SK-N-SH (cell line): ENCODE measurements around the gene ANKRD33B. TPM values are rescaled to one million over a fixed set of nuclear protein-coding genes. Genes with fewer than 3 reads are reported as not detected.

Experiments
- CTCF ChIA-PET: fragments of 300-600, 350-600 bp; formaldehyde crosslinking; extraction: SDS; loops from one replicate; lab custom pipeline; 2021; lab: Yijun Ruan, JAX
- POLR2A ChIA-PET: fragments of 350-600 bp; sonication (Branson Sonifier 250); formaldehyde crosslinking; extraction: SDS; loops from one replicate; lab custom pipeline; 2020; ENCODE audit warnings: antibody characterized with exemption, inconsistent platforms; lab: Yijun Ruan, JAX
- DNase-seq: peaks from one replicate; pipeline ENCODE4 v3.0.0; 2012
- H2AFZ ChIP-seq: fragments of 200-600 bp; sonication (generic); 2 replicates; pipeline ENCODE4 v1.8.1; 2016; ENCODE audit warnings: antibody characterized with exemption, mild to moderate bottlenecking, low read depth
- H3F3A ChIP-seq: fragments of 200-600 bp; sonication (generic); replicated peaks from 2 replicates; pipeline ENCODE3; 2016; ENCODE audit warnings: antibody characterized with exemption, mild to moderate bottlenecking; ENCODE audit not compliant: insufficient read depth
- H3K27ac ChIP-seq, 2 experiments: fragments of 200-500 bp in 1 of 2; fragments of 200-600 bp in 1 of 2; sonication (Bioruptor generic) in 1 of 2; sonication (generic), shearing (Covaris generic) in 1 of 2; 2 replicates each; pipeline versions ENCODE4 v1.5.1 to v1.6.1; 2014 to 2016; ENCODE audit warnings: low read depth in 2 of 2, inconsistent platforms in 1 of 2, low read length in 1 of 2, mild to moderate bottlenecking in 1 of 2, mixed read lengths in 1 of 2
- H3K27me3 ChIP-seq: fragments of 200-600 bp; sonication (generic), shearing (Covaris generic); 2 replicates; pipeline ENCODE4 v1.6.1; 2016; ENCODE audit warnings: mixed run types; ENCODE audit not compliant: insufficient read depth
- H3K36me3 ChIP-seq, 2 experiments: fragments of 200-500 bp in 1 of 2; fragments of 200-600 bp in 1 of 2; sonication (Bioruptor generic) in 1 of 2; sonication (generic) in 1 of 2; replicated peaks in 1 of 2; 2 replicates each; pipeline versions ENCODE3 to v1.5.1; 2014 to 2016; ENCODE audit warnings: low read length in 1 of 2, mild to moderate bottlenecking in 1 of 2; ENCODE audit not compliant: insufficient read depth in 2 of 2, control insufficient read depth in 1 of 2
- H3K4me1 ChIP-seq, 2 experiments: fragments of 200-500 bp in 1 of 2; fragments of 200-600 bp in 1 of 2; sonication (Bioruptor generic) in 1 of 2; sonication (generic), shearing (Covaris generic) in 1 of 2; 2 replicates each; pipeline versions ENCODE4 v1.5.1 to v1.6.1; 2014 to 2016; ENCODE audit warnings: low read depth in 1 of 2, low read length in 1 of 2, mixed run types in 1 of 2; ENCODE audit not compliant: insufficient read depth in 2 of 2, control insufficient read depth in 1 of 2
- H3K4me2 ChIP-seq: fragments of 200-600 bp; sonication (generic), shearing (Covaris generic); 2 replicates; pipeline ENCODE4 v1.6.1; 2017; ENCODE audit warnings: mixed run types
- H3K4me3 ChIP-seq, 2 experiments: fragments of 200-500 bp in 1 of 2; fragments of 200-600 bp in 1 of 2; sonication (Bioruptor generic) in 1 of 2; sonication (generic), shearing (Covaris generic) in 1 of 2; 2 replicates each; pipeline versions ENCODE4 v1.5.1 to v1.8.1; 2014 to 2016; ENCODE audit warnings: low read depth in 2 of 2, inconsistent platforms in 1 of 2, low read length in 1 of 2, mild to moderate bottlenecking in 1 of 2, mixed read lengths in 1 of 2, moderate library complexity in 1 of 2
- H3K79me2 ChIP-seq: fragments of 200-600 bp; sonication (generic); 2 replicates; pipeline ENCODE4 v1.8.1; 2017; ENCODE audit warnings: mild to moderate bottlenecking; ENCODE audit not compliant: insufficient read depth
- H3K9ac ChIP-seq: fragments of 200-600 bp; sonication (generic); 2 replicates; pipeline ENCODE4 v1.6.1; 2017; ENCODE audit warnings: mixed run types
- H3K9me2 ChIP-seq: fragments of 200-600 bp; sonication (generic); 2 replicates; pipeline ENCODE4 v1.6.1; 2017; ENCODE audit warnings: mixed run types
- H3K9me3 ChIP-seq: fragments of 200-600 bp; sonication (generic); 2 replicates; pipeline ENCODE4 v1.6.1; 2017; ENCODE audit warnings: mixed run types, mild to moderate bottlenecking, moderate library complexity
- H4K20me1 ChIP-seq: fragments of 200-600 bp; sonication (generic); 2 replicates; pipeline ENCODE4 v1.6.1; 2017; ENCODE audit warnings: mild to moderate bottlenecking, mixed run types; ENCODE audit not compliant: insufficient read depth
- FOSL2 ChIP-seq: IDR thresholded peaks from 2 replicates; pipeline ENCODE4 v1.4.0; 2012; ENCODE audit warnings: low read depth, mild to moderate bottlenecking, moderate library complexity, borderline replicate concordance
- FOXJ3 ChIP-seq: sonication (generic); formaldehyde crosslinking; IDR thresholded peaks from 2 replicates; pipeline ENCODE4 v1.5.1; 2020; ENCODE audit warnings: mild to moderate bottlenecking, missing genetic modification reagents
- FOXM1 ChIP-seq: IDR thresholded peaks from 2 replicates; pipeline ENCODE4 v1.4.0; 2012; ENCODE audit warnings: low read depth, mild to moderate bottlenecking
- GABPA ChIP-seq: IDR thresholded peaks from 2 replicates; pipeline ENCODE4 v1.4.0; 2012; ENCODE audit warnings: low read depth, mild to moderate bottlenecking
- GATA2 ChIP-seq: sonication (generic); formaldehyde crosslinking; IDR thresholded peaks from 2 replicates; pipeline ENCODE4 v1.5.0; 2020; ENCODE audit warnings: mild to moderate bottlenecking, missing genetic modification reagents
- MEF2A ChIP-seq: IDR thresholded peaks from 2 replicates; pipeline ENCODE4 v1.4.0; 2012; ENCODE audit warnings: low read depth, borderline replicate concordance
- NRF1 ChIP-seq: IDR thresholded peaks from 2 replicates; pipeline ENCODE4 v1.6.1; 2012; ENCODE audit warnings: low read depth, mild to moderate bottlenecking, low read length
- PBX3 ChIP-seq: IDR thresholded peaks from 2 replicates; pipeline ENCODE4; 2012
- RAD21 ChIP-seq: IDR thresholded peaks from 2 replicates; pipeline ENCODE4 v1.6.1; 2012; ENCODE audit warnings: mild to moderate bottlenecking, low read length
- REST ChIP-seq: IDR thresholded peaks from 2 replicates; pipeline ENCODE4 v1.6.1; 2012; ENCODE audit warnings: mild to moderate bottlenecking, low read depth, low read length, moderate library complexity
- SIN3A ChIP-seq: IDR thresholded peaks from 2 replicates; pipeline ENCODE4 v1.6.1; 2012; ENCODE audit warnings: low read depth, mild to moderate bottlenecking, low read length, moderate library complexity, borderline replicate concordance
- TCF12 ChIP-seq: IDR thresholded peaks from 2 replicates; pipeline ENCODE4 v1.4.0; 2012
- USF1 ChIP-seq: IDR thresholded peaks from 2 replicates; pipeline ENCODE4 v1.4.0; 2012; ENCODE audit warnings: low read depth, borderline replicate concordance
- WGBS: methylation state at CpG from one replicate; pipeline ENCODE4 v1.1.6; 2017; ENCODE audit warnings: low lambda C conversion rate; 5-methylcytosine and 5-hydroxymethylcytosine counted together
- polyA plus RNA-seq, 3 experiments: library from polyadenylated mRNA; depleted of rRNA; stranded (reverse); fragments of >200 nt; gene quantifications; 2 replicates each; pipeline ENCODE4 v1.2.3, GENCODE V29; 2012

Gene ANKRD33B
- polyA plus RNA-seq, 1 of the 3 experiments (the other 2 are of a cell fraction) = 1.8 TPM

- TF ChIP-seq REST (no peak), GABPA (no peak), TCF12 (no peak)
Measured at GRCh38 chr5:10662083-10662482, 98.2 kb downstream of the ANKRD33B start (continued).

- Histone ChIP-seq H3K27me3 (no peaks in the 10 kb centered on the region), H3K4me1 (peaks cover 7 to 50% of the 10 kb centered on the region in 2 experiments; a peak in 3 of 4 replicates), H2AFZ (no peak overlapping the region), H3K27ac (peak overlapping the region in 1 of 2 experiments; percentile 89; a peak in 2 of 4 replicates), H3K9me3 (no peaks in the 10 kb centered on the region), H3K36me3 (peaks cover 0 to 4% of the 10 kb centered on the region in 2 experiments), H3K4me2 (peak overlapping the region; percentile 71), H3K9ac (no peak overlapping the region), H3K4me3 (no peak overlapping the region; a peak in 1 of 4 replicates), H3K9me2 (no peaks in the 10 kb centered on the region), H3K79me2 (no peaks in the 10 kb centered on the region), H3F3A (peaks cover 2% of the 10 kb centered on the region), H4K20me1 (no peaks in the 10 kb centered on the region)
- no peak for DNase-seq
- WGBS = 94% methylated on average over 10 of the region's 10 CpGs
- TF ChIP-seq MEF2A (no peak), NRF1 (no peak), RAD21 (no peak), USF1 (no peak), FOSL2 (no peak), FOXJ3 (no peak), GATA2 (no peak), FOXM1 (no peak), SIN3A (no peak), PBX3 (no peak), GABPA (no peak)
- CTCF ChIA-PET = interaction anchor here (1.7 to 2.1 kb wide), 2 partner anchors 35 to 379 kb away, joined by 4 to 7 read pairs; no protein-coding TSS in a partner anchor
- POLR2A ChIA-PET = no interaction called here
Measured at GRCh38 chr5:10662661-10663488, 99.0 kb downstream of the ANKRD33B start.
